SK-N-SH treated with all-trans-retinoic acid at 6 μM for 48 hours (cell line): Measurements from ENCODE around the gene ULK4.

ENCODE experiments used
- ATAC-seq: fragments of 200-7000 bp; cut with Tn5 transposase; 3 replicates; pipeline ENCODE4 v1.9.1; 2020; ENCODE audit warnings: mild to moderate bottlenecking, moderate library complexity
- ARNTL ChIP-seq: fragments of 450-650 bp; formaldehyde crosslinking; IDR thresholded peaks from 2 replicates; pipeline ENCODE4 v1.5.0; 2020; ENCODE audit warnings: low read depth, mild to moderate bottlenecking, moderate library complexity, borderline replicate concordance
- BACH2 ChIP-seq: fragments of 250-450 bp; sonication (Bioruptor Pico); IDR thresholded peaks from 2 replicates; pipeline ENCODE4 v1.9.0; 2021; ENCODE audit warnings: mild to moderate bottlenecking, borderline replicate concordance
- CSDC2 ChIP-seq: fragments of 250-450 bp; sonication (Bioruptor Pico); IDR thresholded peaks from 2 replicates; pipeline ENCODE4 v1.5.0; 2020; ENCODE audit warnings: mild to moderate bottlenecking, moderate library complexity
- ESRRG ChIP-seq: fragments of 250-450 bp; sonication (Bioruptor Pico); IDR thresholded peaks from 2 replicates; pipeline ENCODE4 v1.6.1; 2021; ENCODE audit warnings: mild to moderate bottlenecking
- GLIS3 ChIP-seq: fragments of 250-450 bp; sonication (Bioruptor Pico); IDR thresholded peaks from 2 replicates; pipeline ENCODE4 v1.5.0; 2020; ENCODE audit warnings: mild to moderate bottlenecking, moderate library complexity
- ISL1 ChIP-seq: fragments of 250-450 bp; sonication (Bioruptor Pico); IDR thresholded peaks from 2 replicates; pipeline ENCODE4 v2.1.2; 2022; ENCODE audit warnings: mild to moderate bottlenecking, moderate library complexity
- OSR1 ChIP-seq: fragments of 250-450 bp; sonication (Bioruptor Pico); IDR thresholded peaks from 2 replicates; pipeline ENCODE4 v1.8.0; 2022; ENCODE audit warnings: moderate library complexity, mild to moderate bottlenecking, inconsistent platforms
- PPARA ChIP-seq: fragments of 250-450 bp; sonication (Bioruptor Pico); IDR thresholded peaks from 2 replicates; pipeline ENCODE4 v1.5.0; 2020; ENCODE audit warnings: mild to moderate bottlenecking, borderline replicate concordance
- RARB ChIP-seq: fragments of 250-450 bp; sonication (Bioruptor Pico); IDR thresholded peaks from 2 replicates; pipeline ENCODE4 v1.8.0; 2021; ENCODE audit warnings: mild to moderate bottlenecking, moderate library complexity
- TCF4 ChIP-seq: fragments of 250-450 bp; sonication (Bioruptor Pico); IDR thresholded peaks from 2 replicates; pipeline ENCODE4 v1.8.0; 2021; ENCODE audit warnings: mild to moderate bottlenecking, moderate library complexity, borderline replicate concordance
- TOX ChIP-seq: fragments of 250-450 bp; sonication (Bioruptor Pico); IDR thresholded peaks from 2 replicates; pipeline ENCODE4 v1.8.0; 2021; ENCODE audit warnings: mild to moderate bottlenecking, moderate library complexity, borderline replicate concordance
- ZC3H10 ChIP-seq: fragments of 250-450 bp; sonication (Bioruptor Pico); IDR thresholded peaks from 2 replicates; pipeline ENCODE4 v1.5.1; 2021; ENCODE audit warnings: mild to moderate bottlenecking, moderate library complexity
- ZFP3 ChIP-seq: fragments of 250-450 bp; sonication (Bioruptor Pico); IDR thresholded peaks from 2 replicates; pipeline ENCODE4 v1.5.0; 2020; ENCODE audit warnings: mild to moderate bottlenecking, moderate library complexity
- ZFP30 ChIP-seq: fragments of 450-650 bp; formaldehyde crosslinking; IDR thresholded peaks from 2 replicates; pipeline ENCODE4 v1.5.0; 2022; ENCODE audit warnings: mild to moderate bottlenecking, moderate library complexity
- ZNF565 ChIP-seq: fragments of 450-650 bp; formaldehyde crosslinking; conservative IDR thresholded peaks from 2 replicates; pipeline ENCODE4 v1.5.0; 2020; ENCODE audit warnings: low read depth, mild to moderate bottlenecking, moderate library complexity
- ZNF70 ChIP-seq: fragments of 450-650 bp; formaldehyde crosslinking; IDR thresholded peaks from 2 replicates; pipeline ENCODE4 v1.5.0; 2020; ENCODE audit warnings: mild to moderate bottlenecking, moderate library complexity
- ZNF8 ChIP-seq: fragments of 450-650 bp; formaldehyde crosslinking; IDR thresholded peaks from 2 replicates; pipeline ENCODE4 v1.5.0; 2020; ENCODE audit warnings: mild to moderate bottlenecking, moderate library complexity
- TF ChIP-seq, protein P1 (sequence below): fragments of 250-450 bp; sonication (Bioruptor Pico); IDR thresholded peaks from 2 replicates; pipeline ENCODE4 v1.8.0; 2021; ENCODE audit warnings: low read depth, mild to moderate bottlenecking, moderate library complexity, borderline replicate concordance
- TF ChIP-seq, protein P2 (sequence below): fragments of 250-450 bp; sonication (Bioruptor Pico); IDR thresholded peaks from 2 replicates; pipeline ENCODE4 v1.5.1; 2021; ENCODE audit warnings: mild to moderate bottlenecking, moderate library complexity

The ULK4 gene

DNA sequence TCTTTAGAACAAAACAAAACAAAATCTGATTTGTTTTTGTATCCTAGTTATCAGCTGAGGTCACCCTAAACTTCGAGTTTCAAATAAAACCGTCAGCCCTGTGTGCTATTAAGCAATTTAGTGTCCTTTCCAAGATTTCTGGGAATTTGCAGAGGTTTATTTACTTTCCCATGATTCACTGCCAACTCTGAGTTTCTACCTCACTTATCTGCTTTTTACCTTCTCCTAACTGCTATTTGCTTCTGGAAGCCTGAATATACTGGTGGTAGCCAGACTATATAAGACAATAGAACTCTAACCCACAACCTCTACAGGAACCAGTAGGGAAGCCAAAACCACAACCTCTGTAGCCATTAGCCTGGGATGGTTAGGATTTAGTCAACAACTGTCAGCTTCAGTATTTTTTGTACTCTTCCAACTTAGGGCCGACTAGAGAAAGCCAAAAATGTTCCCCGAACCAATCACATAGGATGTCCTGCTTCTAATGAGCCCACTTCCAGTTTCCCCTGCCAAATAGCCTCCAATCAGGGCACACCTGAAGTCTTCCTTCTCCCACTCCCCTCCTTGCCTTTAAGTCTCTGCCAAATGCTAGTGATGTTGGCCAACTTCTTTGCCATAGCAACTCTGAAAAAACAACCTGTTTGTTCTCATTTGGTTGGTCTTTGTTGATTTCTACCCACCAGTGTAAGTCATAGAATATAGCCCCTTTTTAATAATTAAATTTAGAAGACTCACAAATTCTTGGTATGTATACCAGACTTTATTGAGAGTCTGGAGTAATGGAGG lies 273.1 kb downstream of the ULK4 start (continued):
- TF ChIP-seq PPARA (CRISPR knock-in tag) (no peak), TCF4 (no peak), ZNF70 (no peak)

DNA sequence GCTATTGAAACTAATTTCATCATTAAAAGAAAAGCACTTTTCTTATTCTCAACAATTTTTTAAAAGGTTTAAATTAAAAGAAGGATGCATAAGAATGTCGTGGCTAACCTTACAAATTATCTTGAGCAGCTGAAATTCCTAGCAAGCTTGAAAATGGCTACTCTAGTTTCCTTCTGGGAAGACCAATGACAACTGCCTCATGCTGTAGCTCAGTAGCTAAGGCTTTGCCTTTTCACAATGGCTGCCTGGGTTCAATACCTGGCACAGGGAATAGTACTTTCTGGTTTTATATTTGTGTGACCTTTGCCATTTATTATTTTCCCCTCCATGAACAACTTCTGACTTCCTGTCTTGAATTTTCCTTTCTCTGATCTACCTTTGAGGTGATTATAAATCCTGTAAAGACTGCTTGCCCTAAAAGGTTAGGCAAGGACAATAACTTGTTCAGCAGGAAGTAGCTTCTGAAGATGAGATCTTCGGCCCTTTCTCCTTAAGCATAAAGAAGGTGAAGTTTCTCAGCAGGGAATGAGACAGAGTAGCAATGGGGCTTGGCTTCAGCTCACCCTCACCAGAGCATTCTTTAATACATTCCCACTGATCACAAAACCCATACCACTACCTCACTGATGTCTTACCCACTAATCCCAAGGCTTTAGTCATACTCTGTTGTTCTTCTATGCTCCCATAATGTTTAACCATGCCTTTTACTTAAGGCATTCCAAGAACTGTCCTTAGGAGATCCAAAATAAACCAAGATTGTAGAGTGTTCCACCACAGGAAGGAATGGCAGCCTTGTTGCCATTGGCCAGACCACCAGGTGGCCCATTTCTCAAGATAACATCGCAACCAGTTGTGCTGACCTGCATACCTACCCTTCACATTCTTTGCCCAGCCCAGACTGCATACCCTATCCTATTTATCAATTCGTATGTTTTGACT lies 276.8 kb downstream of the ULK4 start:
- TF ChIP-seq ARNTL (CRISPR knock-in tag) (no peak), ISL1 (CRISPR knock-in tag) (no peak), ZFP3 (CRISPR knock-in tag) (no peak), CSDC2 (CRISPR knock-in tag) (no peak)
- TF ChIP-seq, protein P1, sequence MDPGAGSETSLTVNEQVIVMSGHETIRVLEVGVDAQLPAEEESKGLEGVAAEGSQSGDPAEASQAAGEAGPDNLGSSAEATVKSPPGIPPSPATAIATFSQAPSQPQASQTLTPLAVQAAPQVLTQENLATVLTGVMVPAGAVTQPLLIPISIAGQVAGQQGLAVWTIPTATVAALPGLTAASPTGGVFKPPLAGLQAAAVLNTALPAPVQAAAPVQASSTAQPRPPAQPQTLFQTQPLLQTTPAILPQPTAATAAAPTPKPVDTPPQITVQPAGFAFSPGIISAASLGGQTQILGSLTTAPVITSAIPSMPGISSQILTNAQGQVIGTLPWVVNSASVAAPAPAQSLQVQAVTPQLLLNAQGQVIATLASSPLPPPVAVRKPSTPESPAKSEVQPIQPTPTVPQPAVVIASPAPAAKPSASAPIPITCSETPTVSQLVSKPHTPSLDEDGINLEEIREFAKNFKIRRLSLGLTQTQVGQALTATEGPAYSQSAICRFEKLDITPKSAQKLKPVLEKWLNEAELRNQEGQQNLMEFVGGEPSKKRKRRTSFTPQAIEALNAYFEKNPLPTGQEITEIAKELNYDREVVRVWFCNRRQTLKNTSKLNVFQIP = no peak
- ATAC-seq = no peak

DNA sequence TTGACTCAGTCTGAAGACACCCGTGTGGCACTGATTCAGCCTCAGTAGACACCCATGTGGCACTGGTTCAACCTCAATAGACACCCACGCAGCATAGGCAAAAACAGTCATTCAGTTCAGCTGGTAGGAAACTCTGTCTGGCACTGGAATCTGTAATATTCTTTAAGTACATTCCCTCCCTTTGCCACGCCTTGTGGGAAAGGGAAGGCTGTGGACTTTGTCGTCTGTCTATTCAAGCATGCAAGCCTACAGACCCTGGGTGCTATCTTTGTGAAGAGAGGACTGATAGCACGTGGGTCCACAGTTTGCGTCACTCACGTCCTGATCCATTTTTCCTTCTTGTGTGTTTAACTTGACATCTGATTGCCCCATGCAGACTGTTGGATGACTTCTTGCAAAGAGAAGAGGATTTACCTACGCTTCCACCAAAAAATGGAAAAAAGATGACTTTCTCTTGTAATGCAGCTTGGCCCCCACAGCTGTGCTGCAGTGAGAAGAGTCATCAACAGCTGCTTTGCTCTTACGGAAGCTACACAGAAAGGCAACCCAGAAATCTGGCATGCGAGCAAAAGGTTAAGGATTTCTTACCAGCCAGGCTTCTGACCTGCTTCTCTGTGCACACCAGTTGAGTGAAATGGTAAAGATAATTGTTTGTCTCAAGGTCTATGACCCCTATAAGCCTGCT lies 278.1 kb downstream of the ULK4 start:
- no peak for TF ChIP-seq CSDC2 (CRISPR knock-in tag)
- TF ChIP-seq, all 23 proteins: peak for 0
- no peak; the same call in 2 of the 3 replicates for ATAC-seq

DNA sequence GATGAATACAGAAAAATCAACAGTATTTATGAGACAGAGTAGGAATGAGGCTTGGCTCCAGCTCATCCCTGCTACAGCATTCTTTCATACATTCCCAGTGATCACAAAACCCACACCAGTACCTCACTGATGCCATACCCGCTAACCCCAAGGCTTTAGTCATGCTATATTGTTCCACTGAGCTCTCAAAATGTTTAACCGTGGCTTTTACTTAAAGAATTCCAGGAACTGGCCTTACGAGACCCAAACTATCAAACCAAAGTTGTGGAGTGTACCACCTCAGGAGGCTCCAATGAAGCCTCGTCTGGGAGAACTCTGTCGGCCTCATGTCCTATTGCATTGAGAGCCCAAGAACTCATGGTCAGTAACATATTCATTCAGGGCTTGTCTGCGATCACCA lies 278.9 kb downstream of the ULK4 start:
- ATAC-seq = peak; percentile 60
- no peak for TF ChIP-seq ZFP3 (CRISPR knock-in tag)
- TF ChIP-seq OSR1 = no peak
- no peak for TF ChIP-seq GLIS3 (CRISPR knock-in tag)
- TF ChIP-seq TOX (CRISPR knock-in tag) = no peak

DNA sequence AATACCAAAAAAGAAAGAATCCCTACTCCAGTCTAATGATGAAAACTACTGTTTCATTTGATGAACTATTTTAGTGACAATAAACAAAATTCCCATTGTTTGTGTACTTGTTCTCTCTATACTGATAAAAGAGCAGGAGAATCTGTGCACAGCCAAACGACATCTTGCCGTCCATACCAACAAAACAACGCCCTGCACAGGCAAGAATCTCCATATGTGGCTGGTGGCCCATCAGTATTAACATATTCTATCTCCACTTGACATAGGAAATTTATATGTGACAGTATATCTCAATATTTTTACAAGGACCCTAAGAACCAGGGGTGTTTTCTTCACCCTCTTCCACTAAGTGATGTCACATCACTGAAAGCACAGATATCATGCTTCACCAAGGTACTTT lies 279.5 kb downstream of the ULK4 start:
- TF ChIP-seq PPARA (CRISPR knock-in tag) (no peak), TOX (CRISPR knock-in tag) (no peak), GLIS3 (CRISPR knock-in tag) (no peak), ZFP3 (CRISPR knock-in tag) (no peak), ZC3H10 (CRISPR knock-in tag) (no peak), ZNF70 (no peak), TCF4 (no peak), ZNF565 (CRISPR knock-in tag) (no peak), OSR1 (no peak), CSDC2 (CRISPR knock-in tag) (no peak)
- TF ChIP-seq, protein P2, sequence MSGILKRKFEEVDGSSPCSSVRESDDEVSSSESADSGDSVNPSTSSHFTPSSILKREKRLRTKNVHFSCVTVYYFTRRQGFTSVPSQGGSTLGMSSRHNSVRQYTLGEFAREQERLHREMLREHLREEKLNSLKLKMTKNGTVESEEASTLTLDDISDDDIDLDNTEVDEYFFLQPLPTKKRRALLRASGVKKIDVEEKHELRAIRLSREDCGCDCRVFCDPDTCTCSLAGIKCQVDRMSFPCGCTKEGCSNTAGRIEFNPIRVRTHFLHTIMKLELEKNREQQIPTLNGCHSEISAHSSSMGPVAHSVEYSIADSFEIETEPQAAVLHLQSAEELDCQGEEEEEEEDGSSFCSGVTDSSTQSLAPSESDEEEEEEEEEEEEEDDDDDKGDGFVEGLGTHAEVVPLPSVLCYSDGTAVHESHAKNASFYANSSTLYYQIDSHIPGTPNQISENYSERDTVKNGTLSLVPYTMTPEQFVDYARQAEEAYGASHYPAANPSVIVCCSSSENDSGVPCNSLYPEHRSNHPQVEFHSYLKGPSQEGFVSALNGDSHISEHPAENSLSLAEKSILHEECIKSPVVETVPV (CRISPR knock-in tag) = no peak
- ATAC-seq = no peak

DNA sequence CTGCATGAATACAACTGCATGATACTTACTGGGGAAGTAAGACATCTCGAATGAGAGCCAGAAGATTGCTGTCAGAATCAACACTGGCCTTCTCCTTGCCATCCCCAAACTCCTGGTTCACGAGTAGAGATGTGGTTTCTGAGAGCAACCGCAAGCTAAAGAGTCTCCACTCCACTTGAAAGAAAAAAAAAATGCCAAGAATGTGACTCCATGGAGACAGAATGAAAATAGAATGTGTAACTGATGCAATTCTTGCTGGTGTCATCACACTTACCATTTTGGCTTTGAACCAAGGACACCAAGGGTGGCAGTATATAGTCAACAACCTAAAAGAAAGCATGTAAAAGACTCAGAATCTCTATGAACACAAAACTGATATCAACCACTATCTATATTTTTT lies 280.4 kb downstream of the ULK4 start:
- peak; percentile 80 for ATAC-seq
- TF ChIP-seq TOX (CRISPR knock-in tag) = no peak
- no peak for TF ChIP-seq BACH2
- TF ChIP-seq ZFP3 (CRISPR knock-in tag) = no peak
- TF ChIP-seq ESRRG (CRISPR knock-in tag) = no peak
- no peak for TF ChIP-seq CSDC2 (CRISPR knock-in tag)
- TF ChIP-seq ZNF565 (CRISPR knock-in tag) = no peak
- no peak for TF ChIP-seq RARB (CRISPR knock-in tag)
- no peak for TF ChIP-seq ZNF8 (CRISPR knock-in tag)
- TF ChIP-seq ZFP30 (CRISPR knock-in tag) = no peak
- TF ChIP-seq ZC3H10 (CRISPR knock-in tag) = no peak
- TF ChIP-seq GLIS3 (CRISPR knock-in tag) = no peak
- no peak for TF ChIP-seq OSR1
- no peak for TF ChIP-seq ARNTL (CRISPR knock-in tag)
